H1 (cell line): ENCODE data around the gene GSTA1.
"Not testable (repeated sequence)": the region's sequence is repeated elsewhere in the genome, so short reads cannot be mapped to it uniquely, and the experiment has no call there.

Source experiments
- RXRA ChIP-seq: IDR thresholded peaks from 2 replicates; pipeline ENCODE4 v1.6.1; 2011; ENCODE audit warnings: low read depth, mild to moderate bottlenecking, low read length, moderate library complexity; ENCODE audit not compliant: insufficient read depth
- SP1 ChIP-seq: IDR thresholded peaks from 2 replicates; pipeline ENCODE4 v1.6.1; 2011; ENCODE audit warnings: low read depth, low read length

GRCh38 chr6:52830869-52831268, 27.3 kb upstream of the GSTA1 start:
- TF ChIP-seq RXRA, SP1: not testable (repeated sequence)
